ENCODE data around the gene HECTD2.

Gene HECTD2

GRCh38 chr10:91477236-91477635 lies 67.1 kb downstream of the HECTD2 start:
- H3K4me1 Mint-ChIP-seq: no peaks in the 10 kb centered on the region
- H3K9me3 Mint-ChIP-seq: peaks cover 8% of the 10 kb centered on the region
- H3K36me3 Mint-ChIP-seq (ENCODE audit: low read depth): no peaks in the 10 kb centered on the region
- no peak for DNase-seq
- no peak for TF ChIP-seq CTCF (IDR thresholded peaks at IDR 0.05)
- no peak overlapping the region for H3K4me3 Mint-ChIP-seq
- no peaks in the 10 kb centered on the region for H3K27me3 Mint-ChIP-seq (ENCODE audit: low read depth, poor library complexity)
- no peak overlapping the region for H3K27ac Mint-ChIP-seq

GRCh38 chr10:91479583-91479982 lies 69.4 kb downstream of the HECTD2 start:
- DNase-seq: no peak
- Mint-ChIP-seq H3K9me3 (no peaks in the 10 kb centered on the region), H3K4me1 (no peaks in the 10 kb centered on the region), H3K36me3 (ENCODE audit: low read depth) (no peaks in the 10 kb centered on the region), H3K27me3 (ENCODE audit: low read depth, poor library complexity) (no peaks in the 10 kb centered on the region), H3K27ac (no peak overlapping the region), H3K4me3 (no peak overlapping the region)
- no peak for TF ChIP-seq CTCF (IDR thresholded peaks at IDR 0.05)

GRCh38 chr10:91487911-91488582 lies 77.9 kb downstream of the HECTD2 start:
- TF ChIP-seq CTCF (IDR thresholded peaks at IDR 0.05): no peak
- Mint-ChIP-seq H3K36me3 (ENCODE audit: low read depth) (peaks cover 4% of the 10 kb centered on the region), H3K27me3 (ENCODE audit: low read depth, poor library complexity) (no peaks in the 10 kb centered on the region), H3K4me3 (no peak overlapping the region), H3K4me1 (no peaks in the 10 kb centered on the region), H3K9me3 (no peaks in the 10 kb centered on the region), H3K27ac (no peak overlapping the region)
- DNase-seq: no peak

GRCh38 chr10:91493313-91493712 lies 83.2 kb downstream of the HECTD2 start:
- H3K27ac Mint-ChIP-seq: no peak overlapping the region
- H3K4me1 Mint-ChIP-seq: no peaks in the 10 kb centered on the region
- no peak for DNase-seq
- H3K36me3 Mint-ChIP-seq (ENCODE audit: low read depth): peaks cover 4% of the 10 kb centered on the region
- no peaks in the 10 kb centered on the region for H3K9me3 Mint-ChIP-seq
- H3K4me3 Mint-ChIP-seq: no peak overlapping the region
- H3K27me3 Mint-ChIP-seq (ENCODE audit: low read depth, poor library complexity): no peaks in the 10 kb centered on the region
- peak; percentile 18 for TF ChIP-seq CTCF (IDR thresholded peaks at IDR 0.05)

GRCh38 chr10:91495402-91495801 lies 85.3 kb downstream of the HECTD2 start:
- no peak for TF ChIP-seq CTCF (IDR thresholded peaks at IDR 0.05)
- no peak for DNase-seq
- no peak overlapping the region for H3K4me3 Mint-ChIP-seq
- no peaks in the 10 kb centered on the region for H3K4me1 Mint-ChIP-seq
- H3K27ac Mint-ChIP-seq: no peak overlapping the region
- H3K27me3 Mint-ChIP-seq (ENCODE audit: low read depth, poor library complexity): no peaks in the 10 kb centered on the region
- H3K9me3 Mint-ChIP-seq: no peaks in the 10 kb centered on the region
- peaks cover 12% of the 10 kb centered on the region for H3K36me3 Mint-ChIP-seq (ENCODE audit: low read depth)

GRCh38 chr10:91496016-91496415 lies 85.9 kb downstream of the HECTD2 start:
- H3K9me3 Mint-ChIP-seq: no peaks in the 10 kb centered on the region
- peaks cover 15% of the 10 kb centered on the region for H3K36me3 Mint-ChIP-seq (ENCODE audit: low read depth)
- H3K4me1 Mint-ChIP-seq: no peaks in the 10 kb centered on the region
- TF ChIP-seq CTCF (IDR thresholded peaks at IDR 0.05): no peak
- no peak for DNase-seq
- H3K4me3 Mint-ChIP-seq: no peak overlapping the region
- H3K27ac Mint-ChIP-seq: no peak overlapping the region
- H3K27me3 Mint-ChIP-seq (ENCODE audit: low read depth, poor library complexity): no peaks in the 10 kb centered on the region

Data from nephron progenitor cell (in vitro differentiated cells).